NCI-H82 (cell line): ENCODE results near the gene PRKG1.

ENCODE experiments used
- DNase-seq: peaks from one replicate; lab custom pipeline; 2025; lab: John Stamatoyannopoulos, UW

PRKG1 gene

GRCh38 chr10:51886438-51887068 is 812.3 kb downstream of the PRKG1 start:
- no peak for DNase-seq

GRCh38 chr10:51888263-51888662 is 814.0 kb downstream of the PRKG1 start:
- no peak for DNase-seq

GRCh38 chr10:51892313-51892712 is 818.0 kb downstream of the PRKG1 start:
- no peak for DNase-seq

- DNase-seq: peak; percentile 33
Observed at GRCh38 chr10:51892965-51893658, 818.8 kb downstream of the PRKG1 start.

GRCh38 chr10:51894771-51895578 is 820.7 kb downstream of the PRKG1 start:
- DNase-seq: no peak

GRCh38 chr10:51896849-51897248 is 822.6 kb downstream of the PRKG1 start:
- DNase-seq: no peak

- no peak for DNase-seq
Observed at GRCh38 chr10:51897560-51897959, 823.3 kb downstream of the PRKG1 start.

GRCh38 chr10:51900180-51900579 is 825.9 kb downstream of the PRKG1 start:
- DNase-seq: no peak

GRCh38 chr10:51903675-51904074 is 829.4 kb downstream of the PRKG1 start:
- DNase-seq: no peak

- peak; percentile 77 for DNase-seq
Observed at GRCh38 chr10:51905032-51905431, 830.7 kb downstream of the PRKG1 start.

GRCh38 chr10:51907361-51907760 is 833.1 kb downstream of the PRKG1 start:
- no peak for DNase-seq

- no peak for DNase-seq
Observed at GRCh38 chr10:51910189-51910588, 835.9 kb downstream of the PRKG1 start.

GRCh38 chr10:51910596-51910995 is 836.3 kb downstream of the PRKG1 start:
- no peak for DNase-seq

GRCh38 chr10:51911723-51912122 is 837.4 kb downstream of the PRKG1 start:
- no peak for DNase-seq

- peak; percentile 4 for DNase-seq
Observed at GRCh38 chr10:51915031-51915542, 840.8 kb downstream of the PRKG1 start.

GRCh38 chr10:51918440-51918839 is 844.2 kb downstream of the PRKG1 start:
- no peak for DNase-seq

- no peak for DNase-seq
Observed at GRCh38 chr10:51918884-51919325, 844.6 kb downstream of the PRKG1 start.

- no peak for DNase-seq
Observed at GRCh38 chr10:51920672-51921071, 846.4 kb downstream of the PRKG1 start.

- DNase-seq: no peak
Observed at GRCh38 chr10:51924359-51924758, 850.1 kb downstream of the PRKG1 start.

- no peak for DNase-seq
Observed at GRCh38 chr10:51926337-51926736, 852.0 kb downstream of the PRKG1 start.

GRCh38 chr10:51928162-51928561 is 853.9 kb downstream of the PRKG1 start:
- no peak for DNase-seq

- DNase-seq: no peak
Observed at GRCh38 chr10:51932530-51932929, 858.2 kb downstream of the PRKG1 start.

GRCh38 chr10:51934373-51934772 is 860.1 kb downstream of the PRKG1 start:
- DNase-seq: no peak
